ENCODE results near the gene GTF2H1. TPM values are rescaled to one million over a fixed set of nuclear protein-coding genes. Genes with fewer than 3 reads are reported as not detected.

Gene GTF2H1
- total and polyA plus RNA-seq, 2 donors (not counting 1 experiment from before 2014, with no cell fraction given) = 43.7 to 71.9 TPM

- Histone ChIP-seq H3K9ac (ENCODE audit: low read length) (no peak overlapping the region), H3K9me3 (ENCODE audit: control extremely low read depth in 1 of 3, control insufficient read depth in 2 of 3, insufficient read depth in 1 of 3, low read length in 2 of 3) (no peaks in the 10 kb centered on the region), H3K27ac (ENCODE audit: low read length in 2 of 2) (peak overlapping the region in 1 of 2 donors; percentile 67), H3K27me3 (replicated peaks in 1 of 4; ENCODE audit: control extremely low read depth in 1 of 4, control insufficient read depth in 3 of 4, insufficient read depth in 4 of 4, low read length in 3 of 4) (no peaks in the 10 kb centered on the region), H3K36me3 (replicated peaks in 1 of 2; ENCODE audit: control extremely low read depth in 1 of 2, control insufficient read depth in 1 of 2, extremely low read depth in 1 of 2, insufficient read depth in 2 of 2, low read length in 1 of 2) (peaks cover 0 to 47% of the 10 kb centered on the region in 2 experiments), H3K4me3 (ENCODE audit: control extremely low read depth in 1 of 5, extremely low read depth in 1 of 5, insufficient read depth in 1 of 5, low read depth in 2 of 5, low read length in 4 of 5) (no peak overlapping the region), H2AFZ (ENCODE audit: insufficient read depth, low read depth, low read length, poor library complexity, severe bottlenecking) (no peak overlapping the region), H4K20me1 (ENCODE audit: control insufficient read depth, insufficient read depth, low read length, poor library complexity, severe bottlenecking) (no peaks in the 10 kb centered on the region), H3K4me1 (ENCODE audit: control insufficient read depth in 2 of 2, insufficient read depth in 2 of 2, low read length in 2 of 2) (peaks cover 13 to 23% of the 10 kb centered on the region in 2 donors), H3K4me2 (replicated peaks; ENCODE audit: low read depth, low read length, poor library complexity, severe bottlenecking) (no peak overlapping the region), H3K79me2 (ENCODE audit: control insufficient read depth, insufficient read depth, low read length) (peaks cover 57% of the 10 kb centered on the region)
- WGBS (ENCODE audit: insufficient coverage) = no CpG with 5 or more reads among the region's 3 CpGs
- no peaks in the 10 kb centered on the region for H3K27me3 Mint-ChIP-seq
- DNase-seq = no peak
- H3K9me3 Mint-ChIP-seq (ENCODE audit: insufficient read depth) = no peaks in the 10 kb centered on the region
- TF ChIP-seq, protein P1, sequence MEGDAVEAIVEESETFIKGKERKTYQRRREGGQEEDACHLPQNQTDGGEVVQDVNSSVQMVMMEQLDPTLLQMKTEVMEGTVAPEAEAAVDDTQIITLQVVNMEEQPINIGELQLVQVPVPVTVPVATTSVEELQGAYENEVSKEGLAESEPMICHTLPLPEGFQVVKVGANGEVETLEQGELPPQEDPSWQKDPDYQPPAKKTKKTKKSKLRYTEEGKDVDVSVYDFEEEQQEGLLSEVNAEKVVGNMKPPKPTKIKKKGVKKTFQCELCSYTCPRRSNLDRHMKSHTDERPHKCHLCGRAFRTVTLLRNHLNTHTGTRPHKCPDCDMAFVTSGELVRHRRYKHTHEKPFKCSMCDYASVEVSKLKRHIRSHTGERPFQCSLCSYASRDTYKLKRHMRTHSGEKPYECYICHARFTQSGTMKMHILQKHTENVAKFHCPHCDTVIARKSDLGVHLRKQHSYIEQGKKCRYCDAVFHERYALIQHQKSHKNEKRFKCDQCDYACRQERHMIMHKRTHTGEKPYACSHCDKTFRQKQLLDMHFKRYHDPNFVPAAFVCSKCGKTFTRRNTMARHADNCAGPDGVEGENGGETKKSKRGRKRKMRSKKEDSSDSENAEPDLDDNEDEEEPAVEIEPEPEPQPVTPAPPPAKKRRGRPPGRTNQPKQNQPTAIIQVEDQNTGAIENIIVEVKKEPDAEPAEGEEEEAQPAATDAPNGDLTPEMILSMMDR (IDR thresholded peaks at IDR 0.05) = no peak
- no peak for TF ChIP-seq EZH2 (IDR thresholded peaks at IDR 0.05; ENCODE audit: borderline replicate concordance, insufficient read depth, low read depth, low read length, poor library complexity, severe bottlenecking)
- intact Hi-C loops (cut with micrococcal nuclease) = no loop called here
- H3K27ac Mint-ChIP-seq = peak overlapping the region; percentile 81
- peaks cover 24% of the 10 kb centered on the region for H3K4me1 Mint-ChIP-seq
- ChIA-PET POLR2A (interaction anchor here (0.6 kb wide), 2 partner anchors 43 to 80 kb away, joined by 4 to 6 read pairs; no protein-coding TSS in a partner anchor), CTCF (interaction anchor here (1.1 to 2.8 kb wide), 2 partner anchors 9 to 197 kb away, joined by 3 to 11 read pairs; partner anchors contain the start of gene HPS5)
- H3K4me3 Mint-ChIP-seq = peak overlapping the region; percentile 42
- no peak for ATAC-seq (ENCODE audit: low read depth)
Measured at GRCh38 chr11:18312012-18312411, 10.4 kb upstream of the GTF2H1 start.

DNA sequence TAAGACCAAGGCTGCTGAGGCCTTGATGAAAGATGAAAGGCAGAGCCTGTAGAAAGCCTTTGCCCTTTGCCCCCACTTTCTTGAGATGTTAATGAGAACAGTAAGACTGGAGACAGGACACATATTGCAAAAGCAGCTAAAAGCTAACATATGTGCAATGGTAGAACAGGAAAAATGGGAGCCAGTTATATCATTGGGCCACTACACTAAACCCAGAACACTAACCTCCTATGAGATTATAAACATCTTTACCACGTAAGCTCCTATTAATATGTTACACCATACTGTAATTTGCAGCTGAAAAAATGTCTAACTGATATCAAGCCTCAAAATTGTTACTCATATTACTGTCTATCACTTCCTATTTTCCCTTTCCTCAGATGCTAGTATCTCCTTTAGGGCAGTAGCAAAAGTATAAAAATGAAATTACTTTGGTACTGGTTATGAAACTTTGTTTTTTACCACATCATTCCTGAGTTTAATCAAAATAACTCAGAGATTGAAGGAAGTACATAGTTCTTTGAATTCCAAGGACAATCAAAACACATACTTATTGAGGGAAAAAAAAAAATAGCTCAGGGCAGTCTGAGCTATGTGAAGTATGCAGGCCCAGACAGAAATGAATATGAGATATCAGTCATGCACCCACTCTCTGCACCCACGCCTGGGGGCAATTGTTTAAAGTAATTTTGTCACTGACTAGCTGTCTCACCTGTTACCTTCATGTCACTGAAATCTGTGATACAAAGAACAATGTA lies 9.5 kb upstream of the GTF2H1 start:
- H3K9me3 Mint-ChIP-seq (ENCODE audit: insufficient read depth) = no peaks in the 10 kb centered on the region
- peaks cover 0 to 42% of the 10 kb centered on the region in 2 experiments for H3K36me3 ChIP-seq (replicated peaks in 1 of 2; ENCODE audit: control extremely low read depth in 1 of 2, control insufficient read depth in 1 of 2, extremely low read depth in 1 of 2, insufficient read depth in 2 of 2, low read length in 1 of 2)
- intact Hi-C loops (cut with micrococcal nuclease) = no loop called here
- H3K79me2 ChIP-seq (ENCODE audit: control insufficient read depth, insufficient read depth, low read length) = peaks cover 65% of the 10 kb centered on the region
- no peaks in the 10 kb centered on the region for H4K20me1 ChIP-seq (ENCODE audit: control insufficient read depth, insufficient read depth, low read length, poor library complexity, severe bottlenecking)
- no CpG with 5 or more reads among the region's 2 CpGs for WGBS (ENCODE audit: insufficient coverage)
- H3K27ac Mint-ChIP-seq = peak overlapping the region; percentile 46
- H3K4me3 Mint-ChIP-seq = no peak overlapping the region
- no peak overlapping the region for H3K9ac ChIP-seq (ENCODE audit: low read length)
- H3K27me3 ChIP-seq (replicated peaks in 1 of 4; ENCODE audit: control extremely low read depth in 1 of 4, control insufficient read depth in 3 of 4, insufficient read depth in 4 of 4, low read length in 3 of 4) = no peaks in the 10 kb centered on the region
- H3K27ac ChIP-seq (ENCODE audit: low read length in 2 of 2) = peak overlapping the region in 1 of 2 donors; percentile 67
- H3K4me1 Mint-ChIP-seq = peaks cover 29% of the 10 kb centered on the region
- H3K4me2 ChIP-seq (replicated peaks; ENCODE audit: low read depth, low read length, poor library complexity, severe bottlenecking) = no peak overlapping the region
- H3K27me3 Mint-ChIP-seq = no peaks in the 10 kb centered on the region
- no peak overlapping the region for H2AFZ ChIP-seq (ENCODE audit: insufficient read depth, low read depth, low read length, poor library complexity, severe bottlenecking)
- H3K4me3 ChIP-seq (ENCODE audit: control extremely low read depth in 1 of 5, extremely low read depth in 1 of 5, insufficient read depth in 1 of 5, low read depth in 2 of 5, low read length in 4 of 5) = no peak overlapping the region
- ATAC-seq (ENCODE audit: low read depth) = no peak
- ChIA-PET POLR2A (no interaction called here), CTCF (interaction anchor here (1.0 to 2.8 kb wide), 3 partner anchors 9 to 198 kb away, joined by 3 to 11 read pairs (median 3); partner anchors contain the start of gene HPS5)
- H3K9me3 ChIP-seq (ENCODE audit: control extremely low read depth in 1 of 3, control insufficient read depth in 2 of 3, insufficient read depth in 1 of 3, low read length in 2 of 3) = no peaks in the 10 kb centered on the region
- TF ChIP-seq, protein P1 (IDR thresholded peaks at IDR 0.05) = no peak
- no peak for TF ChIP-seq EZH2 (IDR thresholded peaks at IDR 0.05; ENCODE audit: borderline replicate concordance, insufficient read depth, low read depth, low read length, poor library complexity, severe bottlenecking)
- H3K4me1 ChIP-seq (ENCODE audit: control insufficient read depth in 2 of 2, insufficient read depth in 2 of 2, low read length in 2 of 2) = peaks cover 13 to 23% of the 10 kb centered on the region in 2 donors
- DNase-seq = no peak
